RWPE2 (cell line): Measurements from ENCODE around the gene VTI1A.
A peak's percentile ranks its signal among the peaks of the same experiment; 100 is the strongest.

Source experiments
- ATAC-seq: fragments of 200-7000 bp; cut with Tn5 transposase; 3 replicates; pipeline ENCODE4 v1.9.1; 2021; ENCODE audit warnings: low read depth
- DNase-seq: peaks from one replicate; pipeline ENCODE4 v3.0.0-alpha.2; 2020; ENCODE audit warnings: low spot score
- H3K27ac ChIP-seq: fragments of 450-650 bp; 2 replicates; pipeline ENCODE4 v1.5.1; 2017; ENCODE audit warnings: mild to moderate bottlenecking; ENCODE audit not compliant: poor library complexity, severe bottlenecking
- H3K27me3 ChIP-seq: fragments of 250-450 bp; sonication (Bioruptor Pico); 2 replicates; pipeline ENCODE4 v1.5.1; 2021; ENCODE audit warnings: mild to moderate bottlenecking, moderate library complexity; ENCODE audit not compliant: insufficient read depth, poor library complexity, severe bottlenecking
- H3K36me3 ChIP-seq: fragments of 250-450 bp; sonication (Bioruptor Pico); 2 replicates; pipeline ENCODE4 v1.5.1; 2020; ENCODE audit warnings: low read depth, mild to moderate bottlenecking, moderate library complexity
- H3K4me1 ChIP-seq: fragments of 250-450 bp; sonication (Bioruptor Pico); 2 replicates; pipeline ENCODE4 v1.5.1; 2021; ENCODE audit warnings: mild to moderate bottlenecking, moderate library complexity; ENCODE audit not compliant: insufficient read depth, poor library complexity, severe bottlenecking
- H3K4me3 ChIP-seq: fragments of 250-450 bp; sonication (Bioruptor Pico); 2 replicates; pipeline ENCODE4 v1.5.1; 2021; ENCODE audit warnings: mild to moderate bottlenecking, moderate library complexity; ENCODE audit not compliant: severe bottlenecking
- H3K9me3 ChIP-seq: fragments of 250-450 bp; sonication (Bioruptor Pico); 2 replicates; pipeline ENCODE4 v1.5.1; 2021; ENCODE audit warnings: mild to moderate bottlenecking, moderate library complexity; ENCODE audit not compliant: severe bottlenecking
- CTCF ChIP-seq: fragments of 450-650 bp; IDR thresholded peaks from one replicate; pipeline ENCODE4 v1.5.1; 2017; ENCODE audit warnings: mild to moderate bottlenecking, moderate library complexity; ENCODE audit not compliant: poor library complexity, severe bottlenecking

VTI1A gene

DNA sequence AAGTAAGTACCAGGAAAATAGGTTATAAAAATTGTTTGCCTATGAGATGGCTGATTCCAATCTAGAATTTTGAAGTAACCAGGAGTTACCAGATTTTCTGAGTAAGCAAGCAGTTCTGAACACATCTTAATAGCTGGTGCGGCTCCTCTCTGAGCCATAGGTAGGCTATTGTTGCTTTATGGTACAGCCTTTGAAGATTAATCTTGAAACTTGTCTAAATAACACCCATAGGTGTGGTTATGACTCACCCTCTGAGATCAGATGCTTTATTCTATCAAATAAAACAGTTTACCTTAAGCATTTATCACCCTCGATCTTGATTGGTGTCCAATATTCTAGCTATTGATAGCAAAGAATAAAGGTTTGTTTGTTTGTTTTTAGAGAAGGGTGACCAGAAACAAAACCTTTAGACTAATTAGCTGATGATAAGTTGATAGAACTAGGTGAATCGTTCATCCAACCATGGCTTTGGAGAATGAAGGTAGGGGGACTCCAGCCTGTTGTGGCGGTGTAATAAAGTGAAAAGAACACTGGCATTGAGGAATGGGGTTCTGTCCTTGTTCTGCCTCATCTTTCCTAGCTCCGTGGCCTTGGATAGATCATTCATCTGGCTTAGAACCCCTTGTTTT, 72.2 kb downstream of the VTI1A start:
- no peaks in the 10 kb centered on the region for H3K27me3 ChIP-seq
- no peak for TF ChIP-seq CTCF
- H3K4me1 ChIP-seq, result peaks cover 10% of the 10 kb centered on the region
- ATAC-seq, result peak; percentile 75
- no peak overlapping the region for H3K4me3 ChIP-seq
- H3K27ac ChIP-seq, result no peak overlapping the region
- DNase-seq, result no peak
- H3K36me3 ChIP-seq, result no peaks in the 10 kb centered on the region
- H3K9me3 ChIP-seq, result no peaks in the 10 kb centered on the region

DNA sequence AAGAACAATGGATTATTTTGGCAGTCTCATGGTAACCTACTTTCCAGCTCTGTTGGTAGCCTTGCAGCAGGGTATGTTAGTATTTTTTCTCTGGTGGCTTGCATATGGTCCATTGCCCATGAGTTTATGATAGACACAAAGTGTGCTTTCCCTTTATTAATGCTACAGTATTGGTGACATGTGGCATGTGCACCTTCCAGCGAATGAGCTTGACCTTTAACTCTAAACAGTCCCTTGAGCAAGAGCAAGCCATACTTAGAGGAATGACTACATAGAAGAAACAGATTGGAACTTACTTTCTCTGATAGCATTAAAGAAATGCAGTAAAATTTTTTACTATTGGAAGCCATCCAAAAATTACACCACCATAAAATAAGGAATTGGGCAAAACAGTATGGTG, 73.9 kb downstream of the VTI1A start:
- TF ChIP-seq CTCF, result no peak
- H3K9me3 ChIP-seq, result no peaks in the 10 kb centered on the region
- ATAC-seq (no peak), DNase-seq (no peak)
- no peaks in the 10 kb centered on the region for H3K27me3 ChIP-seq
- H3K27ac ChIP-seq, result no peak overlapping the region
- no peak overlapping the region for H3K4me3 ChIP-seq
- peaks cover 23% of the 10 kb centered on the region for H3K4me1 ChIP-seq
- no peaks in the 10 kb centered on the region for H3K36me3 ChIP-seq

GRCh38 chr10:112524641-112525040, 77.6 kb downstream of the VTI1A start:
- Histone ChIP-seq H3K4me3 (no peak overlapping the region), H3K27ac (no peak overlapping the region), H3K36me3 (no peaks in the 10 kb centered on the region), H3K4me1 (peaks cover 20% of the 10 kb centered on the region), H3K9me3 (no peaks in the 10 kb centered on the region), H3K27me3 (no peaks in the 10 kb centered on the region)
- TF ChIP-seq CTCF, result no peak
- ATAC-seq, result no peak; the same call in 2 of the 3 replicates
- DNase-seq, result no peak

DNA sequence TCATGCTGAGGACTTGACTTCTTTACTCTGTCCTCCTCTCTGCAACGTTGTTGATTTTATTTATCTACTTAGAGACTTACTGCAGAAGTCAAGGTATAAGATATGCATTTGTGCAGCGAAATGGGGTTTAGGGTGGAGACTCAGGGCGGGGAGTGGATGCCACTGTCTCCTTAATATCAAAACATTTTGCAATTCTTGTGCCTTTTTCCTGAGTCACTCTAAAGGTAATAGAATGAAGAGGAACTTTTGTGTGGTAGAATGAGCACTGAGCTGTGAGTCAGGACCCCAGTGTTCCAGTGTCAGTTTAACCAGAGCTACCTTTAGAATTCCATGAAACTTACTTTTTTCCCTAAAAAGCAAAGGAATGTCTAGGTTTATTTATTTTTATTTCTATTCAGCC, 78.2 kb downstream of the VTI1A start:
- H3K36me3 ChIP-seq, result 0 out of 2 replicates have a peak, but pooled peaks cover 3% of the 10 kb centered on the region
- H3K27ac ChIP-seq, result no peak overlapping the region
- no peak for TF ChIP-seq CTCF
- DNase-seq (no peak), ATAC-seq (peak; percentile 84)
- peaks cover 20% of the 10 kb centered on the region for H3K4me1 ChIP-seq
- no peak overlapping the region for H3K4me3 ChIP-seq
- no peaks in the 10 kb centered on the region for H3K27me3 ChIP-seq
- no peaks in the 10 kb centered on the region for H3K9me3 ChIP-seq

- no peaks in the 10 kb centered on the region for H3K27me3 ChIP-seq
- no peaks in the 10 kb centered on the region for H3K9me3 ChIP-seq
- DNase-seq, result no peak
- no peak overlapping the region for H3K4me3 ChIP-seq
- TF ChIP-seq CTCF, result no peak
- H3K36me3 ChIP-seq, result 0 out of 2 replicates have a peak, but pooled peaks cover 4% of the 10 kb centered on the region
- ATAC-seq, result no peak
- peaks cover 20% of the 10 kb centered on the region for H3K4me1 ChIP-seq
- no peak overlapping the region for H3K27ac ChIP-seq
Measured at GRCh38 chr10:112526139-112526538, 79.1 kb downstream of the VTI1A start.
